KMS-11 (cell line): ENCODE data around the gene CTDP1.

Experiments
- H2AFZ ChIP-seq: fragments of 200-600 bp; sonication (generic); 2 replicates; pipeline ENCODE4 v1.6.1; 2016; ENCODE audit warnings: antibody characterized with exemption, mixed run types, low read depth
- H3K27ac ChIP-seq: fragments of 200-600 bp; sonication (generic); 2 replicates; pipeline ENCODE4 v1.6.1; 2016; ENCODE audit warnings: mild to moderate bottlenecking, mixed run types
- H3K27me3 ChIP-seq: fragments of 200-600 bp; sonication (generic); 2 replicates; pipeline ENCODE4 v1.6.1; 2017; ENCODE audit warnings: mild to moderate bottlenecking, low read depth, mixed run types, moderate library complexity; ENCODE audit not compliant: insufficient read depth
- H3K36me3 ChIP-seq: fragments of 200-600 bp; sonication (generic); 2 replicates; pipeline ENCODE4 v1.6.1; 2017; ENCODE audit warnings: mild to moderate bottlenecking, mixed run types; ENCODE audit not compliant: insufficient read depth
- H3K4me1 ChIP-seq: fragments of 200-600 bp; sonication (generic); 2 replicates; pipeline ENCODE4 v1.6.1; 2016; ENCODE audit warnings: mild to moderate bottlenecking, low read depth, mixed run types; ENCODE audit not compliant: poor library complexity, severe bottlenecking
- H3K4me2 ChIP-seq: fragments of 200-600 bp; sonication (generic); 2 replicates; pipeline ENCODE4 v1.7.0; 2016; ENCODE audit warnings: mild to moderate bottlenecking, mixed run types
- H3K4me3 ChIP-seq: fragments of 200-600 bp; sonication (generic); IDR thresholded peaks from 2 replicates; pipeline ENCODE4 v1.6.1; 2017; ENCODE audit warnings: low read depth, low read length, mixed read lengths; ENCODE audit not compliant: insufficient read depth
- H3K79me2 ChIP-seq: fragments of 200-600 bp; sonication (generic); 2 replicates; pipeline ENCODE4 v1.6.1; 2016; ENCODE audit warnings: low read depth, mixed run types; ENCODE audit not compliant: insufficient read depth
- H3K9ac ChIP-seq: fragments of 200-600 bp; sonication (generic); 2 replicates; pipeline ENCODE4 v1.6.1; 2016; ENCODE audit warnings: mild to moderate bottlenecking, mixed run types
- H4K20me1 ChIP-seq: fragments of 200-600 bp; sonication (generic); 2 replicates; pipeline ENCODE4 v1.6.1; 2016; ENCODE audit warnings: mild to moderate bottlenecking, mixed run types; ENCODE audit not compliant: insufficient read depth
- CTCF ChIP-seq: fragments of 200-600 bp; sonication (generic); conservative IDR thresholded peaks from 2 replicates; pipeline ENCODE4 v1.6.1; 2017; ENCODE audit warnings: low read depth, mild to moderate bottlenecking, antibody characterized with exemption, low read length, moderate library complexity, mixed read lengths

Gene CTDP1

GRCh38 chr18:79754022-79754761 lies 74.6 kb downstream of the CTDP1 start:
- Histone ChIP-seq H3K79me2 (no peaks in the 10 kb centered on the region), H4K20me1 (no peaks in the 10 kb centered on the region), H3K4me3 (no peak overlapping the region), H3K4me2 (no peak overlapping the region), H3K9ac (no peak overlapping the region), H3K27me3 (no peaks in the 10 kb centered on the region), H3K4me1 (no peaks in the 10 kb centered on the region), H3K36me3 (no peaks in the 10 kb centered on the region; the same call in 1 of the 2 replicates), H3K27ac (no peak overlapping the region), H2AFZ (no peak overlapping the region)
- no peak for TF ChIP-seq CTCF

DNA sequence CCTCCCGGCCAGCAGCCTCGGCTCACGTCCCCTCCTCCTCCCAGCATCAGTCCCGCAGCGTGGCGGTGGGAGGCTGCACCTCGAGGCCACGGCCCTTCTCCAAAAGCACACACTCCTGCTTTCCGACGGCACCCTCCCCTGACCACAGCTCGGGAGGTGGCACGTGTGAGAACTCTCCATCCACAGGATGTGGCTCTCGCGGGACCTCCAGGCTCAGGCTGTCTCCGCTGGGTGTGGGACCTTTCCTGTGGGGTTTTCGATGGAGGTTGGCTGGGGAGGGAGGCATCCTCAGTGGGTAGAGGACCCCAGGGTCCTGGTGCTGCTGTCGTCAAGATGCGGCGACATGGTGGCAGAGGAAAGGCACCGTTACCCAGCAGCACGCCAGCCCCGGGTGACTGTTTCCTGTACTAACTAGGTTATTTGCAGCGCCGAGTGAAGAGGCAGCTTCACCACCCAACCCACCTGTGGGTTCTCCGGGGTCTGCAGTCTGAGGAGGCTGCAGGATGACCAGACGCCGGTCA lies 75.3 kb downstream of the CTDP1 start:
- no peaks in the 10 kb centered on the region for H4K20me1 ChIP-seq
- H3K27me3 ChIP-seq: no peaks in the 10 kb centered on the region
- H3K4me3 ChIP-seq: no peak overlapping the region
- H3K4me2 ChIP-seq: no peak overlapping the region
- H3K36me3 ChIP-seq: no peaks in the 10 kb centered on the region; the same call in 1 of the 2 replicates
- H3K9ac ChIP-seq: no peak overlapping the region
- H2AFZ ChIP-seq: no peak overlapping the region
- no peaks in the 10 kb centered on the region for H3K4me1 ChIP-seq
- no peak for TF ChIP-seq CTCF
- H3K79me2 ChIP-seq: no peaks in the 10 kb centered on the region
- no peak overlapping the region for H3K27ac ChIP-seq

DNA sequence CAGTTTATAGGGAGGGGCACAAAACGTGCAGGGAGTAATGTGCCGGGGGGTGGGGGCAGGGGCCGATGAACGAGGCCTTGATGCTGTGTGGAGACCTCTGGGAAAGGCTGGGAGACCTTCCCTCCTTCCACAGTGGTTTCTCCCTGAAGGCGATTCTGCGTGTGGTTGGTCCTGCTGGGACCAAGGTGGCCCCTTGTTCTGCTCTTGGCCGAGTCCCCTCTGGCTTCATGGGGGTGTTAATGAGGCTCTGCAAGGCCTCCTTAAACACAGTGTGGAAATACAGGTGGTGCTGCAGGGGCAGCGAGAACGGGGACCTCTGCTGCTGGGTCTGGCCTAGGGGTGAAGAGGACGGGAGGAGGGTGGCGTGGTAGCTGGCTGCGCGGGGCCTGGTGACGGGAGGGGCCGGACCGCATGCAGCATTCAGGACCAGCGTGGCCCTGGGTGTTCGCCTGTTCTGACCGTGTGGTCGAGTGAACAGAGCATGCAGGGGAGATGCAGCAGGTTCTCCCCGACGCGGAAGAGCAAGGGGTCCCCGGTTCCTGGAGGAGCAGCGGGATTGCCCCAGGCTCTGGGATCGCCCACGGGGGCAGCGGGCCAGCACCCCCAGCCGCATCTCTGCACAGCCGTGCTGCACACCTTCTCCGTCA lies 76.0 kb downstream of the CTDP1 start:
- Histone ChIP-seq H4K20me1 (no peaks in the 10 kb centered on the region), H3K36me3 (no peaks in the 10 kb centered on the region; the same call in 1 of the 2 replicates), H3K9ac (no peak overlapping the region), H2AFZ (no peak overlapping the region), H3K4me1 (no peaks in the 10 kb centered on the region), H3K27ac (no peak overlapping the region), H3K4me2 (no peak overlapping the region), H3K4me3 (no peak overlapping the region), H3K79me2 (no peaks in the 10 kb centered on the region), H3K27me3 (no peaks in the 10 kb centered on the region)
- no peak for TF ChIP-seq CTCF

GRCh38 chr18:79756143-79756500 lies 76.5 kb downstream of the CTDP1 start:
- Histone ChIP-seq H3K4me1 (no peaks in the 10 kb centered on the region), H2AFZ (no peak overlapping the region), H3K4me3 (no peak overlapping the region), H3K79me2 (no peaks in the 10 kb centered on the region), H3K27me3 (no peaks in the 10 kb centered on the region), H4K20me1 (no peaks in the 10 kb centered on the region), H3K4me2 (no peak overlapping the region), H3K9ac (no peak overlapping the region), H3K36me3 (no peaks in the 10 kb centered on the region; the same call in 1 of the 2 replicates), H3K27ac (no peak overlapping the region)
- no peak for TF ChIP-seq CTCF
